CD4-positive, alpha-beta memory T cell (primary cell): Measurements from ENCODE around the gene CALHM3. TPM values are rescaled to one million over a fixed set of nuclear protein-coding genes. Genes with fewer than 3 reads are reported as not detected.
"Not testable (repeated sequence)": the region's sequence is repeated elsewhere in the genome, so short reads cannot be mapped to it uniquely, and the experiment has no call there.

Experiments used
- CTCF ChIA-PET: fragments of 350-600 bp; sonication (Branson Sonifier 250); formaldehyde crosslinking; loops from one replicate; lab custom pipeline; 2021; ENCODE audit warnings: inconsistent platforms; ENCODE audit not compliant: partially characterized antibody; lab: Charles Lee
- POLR2A ChIA-PET: fragments of 350-600 bp; sonication (Branson Sonifier 250); formaldehyde crosslinking; loops from one replicate; lab custom pipeline; 2021; ENCODE audit not compliant: partially characterized antibody; lab: Charles Lee
- DNase-seq, 5 donors: peaks; one replicate each; pipeline versions ENCODE4 v3.0.0 to v3.0.0-alpha.2; 2020 to 2022; ENCODE audit warnings: mixed read lengths in 1 of 5
- H3K27ac ChIP-seq: one replicate; pipeline ENCODE4 v1.7.0; 2013; ENCODE audit warnings: low read depth, low read length
- H3K27me3 ChIP-seq: 2 replicates; pipeline ENCODE4 v1.7.0; 2013; ENCODE audit warnings: mild to moderate bottlenecking, low read length, moderate library complexity; ENCODE audit not compliant: insufficient read depth
- H3K36me3 ChIP-seq: 2 replicates; pipeline ENCODE4 v1.7.0; 2013; ENCODE audit warnings: mild to moderate bottlenecking, low read length, moderate library complexity; ENCODE audit not compliant: insufficient read depth
- H3K4me1 ChIP-seq: 2 replicates; pipeline ENCODE4 v1.7.0; 2013; ENCODE audit warnings: mild to moderate bottlenecking, low read length, moderate library complexity; ENCODE audit not compliant: insufficient read depth
- H3K4me3 ChIP-seq, 2 donors: one replicate each; pipeline ENCODE4 v1.7.0; 2013; ENCODE audit warnings: low read length in 2 of 2, mild to moderate bottlenecking in 1 of 2
- H3K9me3 ChIP-seq, 2 donors: one replicate each; pipeline ENCODE4 v1.7.0; 2013; ENCODE audit warnings: low read length in 2 of 2, control low read depth in 1 of 2; ENCODE audit not compliant: control insufficient read depth in 1 of 2
- H3K27ac Mint-ChIP-seq, 7 donors: one replicate each; pipeline ENCODE4 v1.8.0; 2020 to 2021; ENCODE audit warnings: mixed read lengths in 7 of 7, mild to moderate bottlenecking in 6 of 7, inconsistent platforms in 3 of 7, moderate library complexity in 3 of 7
- H3K27me3 Mint-ChIP-seq, 2 donors: one replicate each; pipeline ENCODE4 v1.8.0; 2020 to 2021; ENCODE audit warnings: mixed read lengths in 2 of 2
- H3K36me3 Mint-ChIP-seq, 2 donors: one replicate each; pipeline ENCODE4 v1.8.0; 2020 to 2021; ENCODE audit warnings: mixed read lengths in 2 of 2, inconsistent platforms in 1 of 2, mild to moderate bottlenecking in 1 of 2
- H3K4me1 Mint-ChIP-seq, 4 donors: one replicate each; pipeline ENCODE4 v1.8.0; 2020 to 2021; ENCODE audit warnings: mixed read lengths in 4 of 4, mild to moderate bottlenecking in 1 of 4
- H3K4me3 Mint-ChIP-seq, 8 donors: one replicate each; pipeline ENCODE4 v1.8.0; 2020 to 2021; ENCODE audit warnings: mixed read lengths in 8 of 8, mild to moderate bottlenecking in 7 of 8, moderate library complexity in 6 of 8, inconsistent platforms in 3 of 8
- H3K9me3 Mint-ChIP-seq, 8 donors: one replicate each; pipeline ENCODE4 v1.8.0; 2020 to 2021; ENCODE audit warnings: mixed read lengths in 8 of 8, mild to moderate bottlenecking in 5 of 8, inconsistent platforms in 3 of 8, moderate library complexity in 1 of 8
- intact Hi-C: fragments of 100-400 bp; cut with micrococcal nuclease; formaldehyde crosslinking; loops from one replicate; pipeline ENCODE4 v1.15.1; 2023
- polyA plus RNA-seq, 2 donors: library from polyadenylated mRNA; unstranded; fragments of 300-500 nt; fragmentation: Illumina TruSeq; gene quantifications; one replicate each; pipeline ENCODE4 v1.2.3, GENCODE V29; 2021
- total RNA-seq, 2 experiments: library from RNA; stranded (reverse); gene quantifications; one replicate each; pipeline ENCODE4 v1.2.3, GENCODE V29; 2021

CALHM3 gene
- total and polyA plus RNA-seq, 4 experiments from 2014 or later: not detected

DNA sequence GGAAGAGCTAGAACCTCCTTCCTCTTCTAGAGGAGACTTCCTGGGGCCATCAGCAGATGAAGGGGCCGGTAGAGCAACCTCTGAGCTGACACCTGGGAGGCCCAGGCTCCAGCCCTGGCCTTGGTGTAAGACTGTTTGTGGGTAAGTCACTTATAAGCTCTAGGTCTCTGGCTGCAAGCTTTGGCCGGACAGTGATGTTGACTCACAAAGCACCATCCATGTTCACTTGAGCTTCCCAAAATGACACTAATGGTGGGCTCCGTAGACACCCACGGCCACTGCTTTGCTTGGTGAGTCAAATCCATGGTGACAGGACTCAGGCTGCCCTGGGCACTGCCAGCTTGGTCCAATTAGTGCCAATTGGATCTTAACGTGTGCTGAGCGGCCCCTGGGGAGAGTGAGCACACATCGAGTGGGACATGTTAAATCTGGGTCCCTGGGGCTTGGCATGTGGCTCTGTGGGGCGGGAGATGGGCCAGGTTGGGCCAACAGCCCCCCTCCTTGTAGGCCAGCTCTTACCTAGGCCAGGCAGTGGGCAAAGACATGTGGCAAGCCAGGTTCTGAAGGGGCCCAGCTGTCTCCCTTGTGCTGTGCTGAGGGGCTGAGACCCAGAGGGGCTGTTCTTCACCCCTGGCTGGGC is 31.1 kb upstream of the CALHM3 start:
- Histone ChIP-seq H3K4me1 (no peaks in the 10 kb centered on the region), H3K27me3 (no peaks in the 10 kb centered on the region), H3K9me3 (no peaks in the 10 kb centered on the region), H3K4me3 (no peak overlapping the region), H3K27ac (no peak overlapping the region), H3K36me3 (no peaks in the 10 kb centered on the region)
- H3K9me3 Mint-ChIP-seq: no peaks in the 10 kb centered on the region
- intact Hi-C loops: no loop called here
- H3K4me1 Mint-ChIP-seq: peaks cover 0 to 2% (median under 1%) of the 10 kb centered on the region in 4 donors
- H3K36me3 Mint-ChIP-seq: no peaks in the 10 kb centered on the region
- CTCF ChIA-PET: no interaction called here
- no peak overlapping the region for H3K27ac Mint-ChIP-seq
- POLR2A ChIA-PET: no interaction called here
- no peak for DNase-seq
- peaks cover 2 to 5% of the 10 kb centered on the region in 2 donors for H3K27me3 Mint-ChIP-seq
- H3K4me3 Mint-ChIP-seq: no peak overlapping the region

DNA sequence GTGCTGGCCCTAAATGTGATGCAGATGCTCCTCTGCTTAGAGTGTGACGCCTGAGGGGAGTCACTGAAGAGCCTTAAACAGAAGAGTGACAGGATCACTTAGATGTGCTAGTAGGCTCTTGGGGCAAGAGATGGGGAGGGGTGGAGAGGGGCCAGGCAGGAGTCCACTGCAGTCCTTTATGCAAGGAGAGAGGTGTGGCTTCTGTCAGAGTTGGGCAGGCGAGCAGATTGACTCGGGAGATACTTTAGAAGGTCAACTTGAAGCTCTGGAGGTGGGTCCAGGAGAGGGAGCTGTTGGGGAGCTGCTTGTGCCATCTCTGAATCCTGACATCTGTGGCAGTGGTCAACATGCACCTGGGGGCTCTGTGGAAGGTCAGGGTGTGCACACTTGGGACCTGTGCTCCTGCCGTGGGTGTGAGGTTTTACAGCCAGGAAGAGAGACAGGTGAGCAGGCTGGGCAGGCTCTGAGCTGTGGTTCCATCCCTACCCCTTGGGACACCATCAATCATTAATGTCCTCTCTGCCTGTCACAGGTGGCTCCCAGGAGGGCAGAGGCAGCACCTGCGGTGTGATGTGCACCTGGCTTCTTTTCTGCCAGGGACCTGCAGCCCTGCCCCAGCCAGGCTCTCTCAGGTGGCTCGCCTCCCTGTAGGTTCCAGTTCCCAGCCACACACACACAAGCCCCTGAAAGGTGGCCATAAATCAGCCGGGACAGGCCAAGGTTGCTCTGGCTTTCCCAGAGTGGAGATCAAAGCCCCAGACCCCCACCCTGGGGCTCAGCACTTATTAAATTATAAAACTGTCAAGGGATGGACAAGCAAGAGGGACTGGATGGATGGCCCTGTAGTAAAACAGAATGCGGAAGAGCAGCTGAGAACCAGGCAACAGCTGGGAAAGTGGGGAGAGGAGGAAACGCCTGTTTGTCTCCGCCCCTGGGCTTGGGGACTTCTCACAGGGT is 28.5 kb upstream of the CALHM3 start:
- intact Hi-C loops: no loop called here
- CTCF ChIA-PET: no interaction called here
- Histone ChIP-seq H3K27ac (no peak overlapping the region), H3K36me3 (no peaks in the 10 kb centered on the region), H3K4me1 (peaks cover 12% of the 10 kb centered on the region), H3K27me3 (no peaks in the 10 kb centered on the region), H3K4me3 (no peak overlapping the region), H3K9me3 (no peaks in the 10 kb centered on the region)
- H3K36me3 Mint-ChIP-seq: no peaks in the 10 kb centered on the region
- no peak overlapping the region for H3K27ac Mint-ChIP-seq
- peaks cover 5 to 15% (median 12%) of the 10 kb centered on the region in 4 donors for H3K4me1 Mint-ChIP-seq
- H3K27me3 Mint-ChIP-seq: peaks cover 2 to 12% of the 10 kb centered on the region in 2 donors
- no peak for DNase-seq
- POLR2A ChIA-PET: interaction anchor here (0.6 kb wide), 1 partner anchor 14 kb away, joined by 3 read pairs; the partner anchor contains the start of gene NEURL1
- no peak overlapping the region for H3K4me3 Mint-ChIP-seq
- no peaks in the 10 kb centered on the region for H3K9me3 Mint-ChIP-seq

DNA sequence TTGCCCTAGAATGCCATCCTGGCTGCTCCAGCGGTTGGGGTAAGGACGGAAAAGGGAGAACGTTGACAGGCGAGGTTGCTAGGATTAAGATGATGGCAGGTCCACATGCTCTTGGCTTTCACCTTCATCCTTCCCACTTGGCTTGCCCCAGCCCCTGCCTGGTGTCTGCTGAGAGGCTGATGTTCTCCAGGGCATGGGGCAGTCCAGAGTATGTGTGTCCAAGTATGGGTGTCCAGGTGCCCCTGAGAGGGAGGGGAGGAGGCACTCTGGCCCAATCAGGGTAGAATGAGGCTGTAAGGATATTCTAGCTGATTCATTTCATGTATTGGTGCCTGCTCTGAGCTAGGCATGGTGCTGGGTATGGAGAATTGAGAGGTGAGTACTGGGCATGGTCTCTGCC is 27.0 kb upstream of the CALHM3 start:
- Mint-ChIP-seq H3K9me3 (no peaks in the 10 kb centered on the region), H3K36me3 (no peaks in the 10 kb centered on the region), H3K4me1 (peaks cover 5 to 15% (median 12%) of the 10 kb centered on the region in 4 donors), H3K27ac (peak overlapping the region in 1 of 7 donors; percentile 25), H3K4me3 (no peak overlapping the region), H3K27me3 (peaks cover 5 to 14% of the 10 kb centered on the region in 2 donors)
- DNase-seq: no peak
- Histone ChIP-seq H3K9me3 (no peaks in the 10 kb centered on the region), H3K4me1 (peaks cover 12% of the 10 kb centered on the region), H3K27me3 (no peaks in the 10 kb centered on the region), H3K36me3 (no peaks in the 10 kb centered on the region), H3K27ac (no peak overlapping the region), H3K4me3 (no peak overlapping the region)
- CTCF ChIA-PET: interaction anchor here (1.4 kb wide), 1 partner anchor 20 kb away, joined by 4 read pairs; no protein-coding TSS in a partner anchor
- POLR2A ChIA-PET: no interaction called here
- intact Hi-C loops: no loop called here

GRCh38 chr10:103504181-103504783 is 25.2 kb upstream of the CALHM3 start:
- peak; percentile 26 to 76 (median 29) for DNase-seq
- CTCF ChIA-PET: interaction anchor here (0.7 to 2.5 kb wide), 5 partner anchors 9 to 118 kb away, joined by 3 to 7 read pairs (median 6); no protein-coding TSS in a partner anchor
- POLR2A ChIA-PET: interaction anchor here (0.7 kb wide), 1 partner anchor 1663 kb away, joined by 3 read pairs; no protein-coding TSS in a partner anchor
- H3K27me3 Mint-ChIP-seq: peaks cover 12 to 16% of the 10 kb centered on the region in 2 donors
- peak overlapping the region in 4 of 7 donors; percentile 7 to 80 (median 25) for H3K27ac Mint-ChIP-seq
- Histone ChIP-seq H3K4me1 (peaks cover 12% of the 10 kb centered on the region), H3K27ac (no peak overlapping the region), H3K36me3 (no peaks in the 10 kb centered on the region), H3K27me3 (no peaks in the 10 kb centered on the region), H3K4me3 (no peak overlapping the region), H3K9me3 (no peaks in the 10 kb centered on the region)
- H3K4me3 Mint-ChIP-seq: peak overlapping the region in 2 of 8 donors; percentile 13 to 63
- no peaks in the 10 kb centered on the region for H3K9me3 Mint-ChIP-seq
- peaks cover 5 to 15% (median 12%) of the 10 kb centered on the region in 4 donors for H3K4me1 Mint-ChIP-seq
- intact Hi-C loops: no loop called here
- H3K36me3 Mint-ChIP-seq: no peaks in the 10 kb centered on the region

DNA sequence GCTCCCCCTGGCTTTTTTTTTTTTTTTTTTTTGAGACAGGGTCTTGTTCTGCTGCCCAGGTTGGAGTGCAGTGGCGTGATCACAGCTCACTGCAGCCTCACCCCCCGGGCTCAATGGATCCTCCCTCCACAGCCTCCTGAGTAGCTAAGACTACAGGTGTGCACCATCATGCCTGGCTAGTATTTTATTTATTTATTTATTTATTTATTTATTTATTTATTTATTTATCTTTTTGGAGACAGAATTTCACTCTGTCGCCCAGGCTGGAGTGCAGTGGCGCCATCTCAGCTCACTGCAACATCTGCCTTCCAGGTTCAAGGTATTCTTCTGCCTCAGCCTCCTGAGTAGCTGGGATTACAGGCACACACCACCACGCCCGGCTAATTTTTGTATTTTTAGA is 24.7 kb upstream of the CALHM3 start:
- intact Hi-C loops, H3K36me3 ChIP-seq, H3K27me3 ChIP-seq, H3K27ac ChIP-seq, DNase-seq, H3K4me3 Mint-ChIP-seq, POLR2A ChIA-PET, H3K4me3 ChIP-seq, H3K9me3 Mint-ChIP-seq, H3K36me3 Mint-ChIP-seq, H3K9me3 ChIP-seq: not testable (repeated sequence)
- peaks cover 12% of the 10 kb centered on the region for H3K4me1 ChIP-seq
- peaks cover 5 to 15% (median 12%) of the 10 kb centered on the region in 4 donors for H3K4me1 Mint-ChIP-seq
- CTCF ChIA-PET: interaction anchor here (1.8 to 2.5 kb wide), 3 partner anchors 9 to 88 kb away, joined by 6 to 7 read pairs (median 7); no protein-coding TSS in a partner anchor
- peaks cover 13 to 16% of the 10 kb centered on the region in 2 donors for H3K27me3 Mint-ChIP-seq
- peak overlapping the region in 1 of 7 donors; percentile 36 for H3K27ac Mint-ChIP-seq

DNA sequence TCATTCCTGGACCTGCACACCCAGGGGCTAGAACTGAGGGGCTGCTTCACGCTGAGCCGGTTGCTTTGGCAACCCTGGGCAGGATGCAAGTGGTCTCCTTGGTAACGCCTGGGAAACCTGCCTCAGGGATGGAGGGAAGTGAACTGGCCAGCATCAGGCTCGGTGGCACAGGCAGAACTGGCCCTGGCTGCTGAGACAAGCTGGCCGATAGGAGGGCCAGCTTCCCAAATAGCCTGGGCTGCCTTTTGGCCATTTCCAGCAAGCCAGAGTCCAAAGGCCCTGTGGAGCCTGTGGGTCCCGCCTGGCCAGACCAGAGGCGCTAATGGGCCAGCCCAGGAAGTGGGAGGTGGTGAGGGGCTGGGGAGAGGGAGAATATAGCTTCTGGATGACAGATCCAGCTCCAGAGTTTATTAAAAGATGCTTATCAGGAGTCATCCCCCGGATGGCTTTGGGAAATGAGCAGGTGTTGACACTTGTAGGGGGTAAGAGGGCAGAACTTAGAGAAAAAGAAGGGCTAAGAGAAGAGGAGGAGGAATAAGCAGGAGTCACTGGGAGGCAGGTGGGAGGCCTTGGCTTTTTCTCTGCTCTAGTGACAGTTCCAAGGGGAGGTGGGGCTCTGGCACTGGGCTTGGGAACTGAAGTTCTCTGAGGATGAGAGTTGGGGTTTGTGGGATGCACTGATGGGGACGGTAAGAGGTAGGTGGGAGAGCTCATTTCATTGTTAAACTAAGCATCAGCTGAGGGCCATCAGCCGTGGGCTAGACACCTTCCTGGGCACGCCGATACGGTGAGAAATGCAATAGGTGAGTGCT is 24.0 kb upstream of the CALHM3 start:
- CTCF ChIA-PET: interaction anchor here (1.8 to 2.5 kb wide), 3 partner anchors 8 to 87 kb away, joined by 6 to 7 read pairs (median 7); no protein-coding TSS in a partner anchor
- POLR2A ChIA-PET: no interaction called here
- H3K27ac ChIP-seq: no peak overlapping the region
- no peaks in the 10 kb centered on the region for H3K9me3 ChIP-seq
- peaks cover 12% of the 10 kb centered on the region for H3K4me1 ChIP-seq
- H3K27ac Mint-ChIP-seq: peak overlapping the region in 1 of 7 donors; percentile 13
- no peak overlapping the region for H3K4me3 Mint-ChIP-seq
- no peaks in the 10 kb centered on the region for H3K9me3 Mint-ChIP-seq
- H3K4me3 ChIP-seq: no peak overlapping the region
- no peaks in the 10 kb centered on the region for H3K36me3 ChIP-seq
- peaks cover 5 to 15% (median 12%) of the 10 kb centered on the region in 4 donors for H3K4me1 Mint-ChIP-seq
- H3K27me3 ChIP-seq: no peaks in the 10 kb centered on the region
- peaks cover 11 to 16% of the 10 kb centered on the region in 2 donors for H3K27me3 Mint-ChIP-seq
- intact Hi-C loops: no loop called here
- DNase-seq: no peak
- H3K36me3 Mint-ChIP-seq: no peaks in the 10 kb centered on the region
